PFSK-1 (cell line): ENCODE measurements around the gene SNUPN.

ENCODE experiments used
- FOXP2 ChIP-seq: optimal IDR thresholded peaks from 2 replicates; pipeline ENCODE3; 2011; ENCODE audit warnings: borderline replicate concordance, control low read depth, inconsistent platforms; ENCODE audit not compliant: insufficient read depth; ENCODE audit errors: extremely low read length, extremely low read depth
- POLR2AphosphoS5 ChIP-seq: IDR thresholded peaks from 2 replicates; pipeline ENCODE4 v1.6.1; 2012; ENCODE audit warnings: low read depth, mild to moderate bottlenecking, control low read depth, low read length, moderate library complexity
- REST ChIP-seq, 2 experiments: IDR thresholded peaks; 2 replicates each; pipeline versions ENCODE4 v1.6.1 to v1.8.0; 2011 to 2012; ENCODE audit warnings: low read depth in 2 of 2, low read length in 2 of 2, control low read depth in 1 of 2, inconsistent platforms in 1 of 2, mild to moderate bottlenecking in 1 of 2, moderate library complexity in 1 of 2; ENCODE audit not compliant: insufficient read depth in 1 of 2
- SIN3A ChIP-seq: IDR thresholded peaks from 2 replicates; pipeline ENCODE4 v1.6.1; 2012; ENCODE audit warnings: mild to moderate bottlenecking, low read length, moderate library complexity, borderline replicate concordance; ENCODE audit not compliant: insufficient read depth
- TAF1 ChIP-seq: IDR thresholded peaks from 2 replicates; pipeline ENCODE4 v1.6.1; 2012; ENCODE audit warnings: low read length, control low read depth, borderline replicate concordance; ENCODE audit not compliant: insufficient read depth

The SNUPN gene

GRCh38 chr15:75646112-75646943, 20.8 kb upstream of the SNUPN start:
- TF ChIP-seq TAF1 (no peak), REST (IDR thresholded peaks at IDR 0.05; ENCODE audit: insufficient read depth in 1 of 2, low read depth in 2 of 2, low read length in 2 of 2) (no peak), POLR2AphosphoS5 (no peak), FOXP2 (no peak), SIN3A (no peak)

GRCh38 chr15:75644376-75644775, 18.9 kb upstream of the SNUPN start:
- TF ChIP-seq REST (IDR thresholded peaks at IDR 0.05; ENCODE audit: insufficient read depth in 1 of 2, low read depth in 2 of 2, low read length in 2 of 2), result no peak
- TF ChIP-seq TAF1, result no peak
- no peak for TF ChIP-seq FOXP2
- TF ChIP-seq POLR2AphosphoS5, result no peak
- no peak for TF ChIP-seq SIN3A

GRCh38 chr15:75641603-75642002, 16.1 kb upstream of the SNUPN start:
- TF ChIP-seq REST (IDR thresholded peaks at IDR 0.05; ENCODE audit: insufficient read depth in 1 of 2, low read depth in 2 of 2, low read length in 2 of 2) (no peak), SIN3A (no peak), FOXP2 (no peak), POLR2AphosphoS5 (no peak), TAF1 (no peak)

GRCh38 chr15:75641179-75641503, 15.6 kb upstream of the SNUPN start:
- TF ChIP-seq SIN3A (no peak), FOXP2 (no peak), POLR2AphosphoS5 (no peak), TAF1 (no peak), REST (IDR thresholded peaks at IDR 0.05; ENCODE audit: insufficient read depth in 1 of 2, low read depth in 2 of 2, low read length in 2 of 2) (no peak)
